LNCaP clone FGC (cell line): Measurements from ENCODE around the gene EDN2.

Experiments
- DNase-seq: peaks from one replicate; pipeline ENCODE4 v3.0.0-alpha.2; 2011; ENCODE audit warnings: low read depth
- H3K4me3 ChIP-seq: 2 replicates; pipeline ENCODE4 v1.5.1; 2011; ENCODE audit warnings: mild to moderate bottlenecking, low read depth, low read length, control low read depth
- CTCF ChIP-seq: IDR thresholded peaks from 2 replicates; pipeline ENCODE4 v1.5.1; 2012; ENCODE audit warnings: mild to moderate bottlenecking; ENCODE audit not compliant: control insufficient read depth, insufficient read depth; ENCODE audit errors: extremely low read depth

EDN2 gene

GRCh38 chr1:41483960-41484401 lies 502 bp downstream of the EDN2 start:
- no peak for DNase-seq
- no peak for TF ChIP-seq CTCF
- peak overlapping the region; percentile 33 for H3K4me3 ChIP-seq

GRCh38 chr1:41483001-41483850 lies 1.3 kb downstream of the EDN2 start:
- H3K4me3 ChIP-seq, result no peak overlapping the region
- no peak for DNase-seq
- no peak for TF ChIP-seq CTCF

- no peak for TF ChIP-seq CTCF
- DNase-seq, result peak; percentile 90
These were observed 2.3 kb downstream of the EDN2 start for GRCh38 chr1:41482001-41482765.

GRCh38 chr1:41481109-41481775 lies 3.2 kb downstream of the EDN2 start:
- no peak overlapping the region for H3K4me3 ChIP-seq
- no peak for DNase-seq
- TF ChIP-seq CTCF, result no peak

More at GRCh38 chr1:41482001-41482765, 2.3 kb downstream of the EDN2 start:
- H3K4me3 ChIP-seq, result no peak overlapping the region

GRCh38 chr1:41480204-41481108 lies 4.0 kb downstream of the EDN2 start:
- H3K4me3 ChIP-seq, result no peak overlapping the region
- DNase-seq, result no peak
- no peak for TF ChIP-seq CTCF

- DNase-seq, result no peak
- H3K4me3 ChIP-seq, result no peak overlapping the region
- TF ChIP-seq CTCF, result no peak
These were observed 4.7 kb downstream of the EDN2 start for GRCh38 chr1:41479808-41480160.
